ENCODE data around the gene UBL5.

UBL5 gene

DNA sequence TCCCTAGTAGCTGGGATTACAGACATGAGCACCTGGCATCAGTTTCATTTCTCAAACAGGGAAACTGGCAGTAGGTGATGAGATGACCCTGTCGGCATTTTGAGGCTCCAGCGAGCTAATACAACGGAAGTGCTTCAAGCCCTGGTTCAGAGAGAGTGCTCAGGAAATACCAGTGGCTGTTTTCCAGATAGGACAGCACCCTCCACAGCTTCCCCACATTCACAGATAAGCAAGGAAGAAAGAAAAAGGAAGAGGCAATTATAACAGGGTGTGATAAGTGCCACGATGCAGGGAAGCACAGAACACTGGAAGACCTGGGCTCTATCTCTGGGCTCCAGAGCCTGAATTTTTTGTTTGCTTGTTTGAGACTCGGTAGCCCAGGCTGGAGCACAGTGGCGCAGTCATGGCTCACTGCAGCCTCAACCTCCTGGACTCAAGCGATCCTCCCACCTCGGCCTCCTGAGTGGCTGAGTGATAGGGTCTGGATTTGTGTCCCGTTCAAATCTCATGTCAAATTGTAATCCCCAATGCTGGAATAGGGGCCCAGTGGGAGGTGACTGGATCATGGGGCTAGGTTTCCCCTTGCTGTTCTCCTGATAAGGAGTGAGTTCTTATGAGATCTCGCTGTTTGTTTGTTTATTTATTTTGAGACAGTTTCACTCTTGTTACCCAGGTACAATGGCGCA is 50.9 kb downstream of the UBL5 start:
- TF ChIP-seq, protein P1, sequence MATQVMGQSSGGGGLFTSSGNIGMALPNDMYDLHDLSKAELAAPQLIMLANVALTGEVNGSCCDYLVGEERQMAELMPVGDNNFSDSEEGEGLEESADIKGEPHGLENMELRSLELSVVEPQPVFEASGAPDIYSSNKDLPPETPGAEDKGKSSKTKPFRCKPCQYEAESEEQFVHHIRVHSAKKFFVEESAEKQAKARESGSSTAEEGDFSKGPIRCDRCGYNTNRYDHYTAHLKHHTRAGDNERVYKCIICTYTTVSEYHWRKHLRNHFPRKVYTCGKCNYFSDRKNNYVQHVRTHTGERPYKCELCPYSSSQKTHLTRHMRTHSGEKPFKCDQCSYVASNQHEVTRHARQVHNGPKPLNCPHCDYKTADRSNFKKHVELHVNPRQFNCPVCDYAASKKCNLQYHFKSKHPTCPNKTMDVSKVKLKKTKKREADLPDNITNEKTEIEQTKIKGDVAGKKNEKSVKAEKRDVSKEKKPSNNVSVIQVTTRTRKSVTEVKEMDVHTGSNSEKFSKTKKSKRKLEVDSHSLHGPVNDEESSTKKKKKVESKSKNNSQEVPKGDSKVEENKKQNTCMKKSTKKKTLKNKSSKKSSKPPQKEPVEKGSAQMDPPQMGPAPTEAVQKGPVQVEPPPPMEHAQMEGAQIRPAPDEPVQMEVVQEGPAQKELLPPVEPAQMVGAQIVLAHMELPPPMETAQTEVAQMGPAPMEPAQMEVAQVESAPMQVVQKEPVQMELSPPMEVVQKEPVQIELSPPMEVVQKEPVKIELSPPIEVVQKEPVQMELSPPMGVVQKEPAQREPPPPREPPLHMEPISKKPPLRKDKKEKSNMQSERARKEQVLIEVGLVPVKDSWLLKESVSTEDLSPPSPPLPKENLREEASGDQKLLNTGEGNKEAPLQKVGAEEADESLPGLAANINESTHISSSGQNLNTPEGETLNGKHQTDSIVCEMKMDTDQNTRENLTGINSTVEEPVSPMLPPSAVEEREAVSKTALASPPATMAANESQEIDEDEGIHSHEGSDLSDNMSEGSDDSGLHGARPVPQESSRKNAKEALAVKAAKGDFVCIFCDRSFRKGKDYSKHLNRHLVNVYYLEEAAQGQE (IDR thresholded peaks at IDR 0.05; ENCODE audit: insufficient read depth in 1 of 2, low read depth in 2 of 2, low read length in 2 of 2) = no peak
- no peak for TF ChIP-seq FOXP2 (optimal IDR thresholded peaks at IDR 0.05; ENCODE audit: borderline replicate concordance, extremely low read depth, extremely low read length, insufficient read depth)
- no peak for TF ChIP-seq SIN3A (IDR thresholded peaks at IDR 0.05; ENCODE audit: borderline replicate concordance, insufficient read depth, low read length)
- TF ChIP-seq TAF1 (IDR thresholded peaks at IDR 0.05; ENCODE audit: borderline replicate concordance, insufficient read depth, low read length) = no peak

All from PFSK-1 (cell line).